Medulla oblongata (tissue), 1 donor: ENCODE measurements around the gene MISFA.
"Not testable (repeated sequence)": the region's sequence is repeated elsewhere in the genome, so short reads cannot be mapped to it uniquely, and the experiment has no call there.

ENCODE experiments used
- DNase-seq: peaks from one replicate; pipeline ENCODE4 v3.0.0-alpha.2; 2015; ENCODE audit errors: extremely low spot score

The MISFA gene

DNA sequence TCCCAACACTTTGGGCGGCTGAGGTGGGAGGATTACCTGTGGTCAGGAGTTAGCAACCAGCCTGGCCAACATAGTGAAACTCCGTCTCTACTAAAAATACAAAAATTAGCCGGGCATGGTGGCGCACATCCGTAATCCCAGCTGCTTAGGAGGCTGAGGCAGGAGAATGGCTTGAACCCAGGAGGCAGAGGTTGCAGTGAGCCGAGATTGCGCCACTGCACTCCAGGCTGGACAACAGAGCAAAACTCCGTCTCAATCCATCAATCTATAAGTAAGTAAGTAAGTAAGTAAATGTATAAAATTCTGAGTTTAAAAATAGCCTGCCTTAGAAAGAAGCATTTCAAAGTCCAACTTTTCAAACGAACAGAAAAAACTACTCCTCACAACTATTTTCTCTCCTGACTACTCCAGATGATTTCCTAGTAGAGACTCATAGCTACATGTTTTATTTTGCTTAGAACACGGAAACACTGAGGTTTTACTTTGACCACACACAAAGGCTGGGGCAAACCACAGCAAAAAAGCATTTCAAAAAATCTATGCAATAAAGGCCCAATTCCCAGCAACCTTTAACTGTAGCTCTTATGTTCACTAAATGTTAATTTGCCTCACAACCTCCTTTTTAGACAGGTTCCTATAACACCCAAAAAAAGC, 18.2 kb downstream of the MISFA start:
- DNase-seq, result no peak

DNA sequence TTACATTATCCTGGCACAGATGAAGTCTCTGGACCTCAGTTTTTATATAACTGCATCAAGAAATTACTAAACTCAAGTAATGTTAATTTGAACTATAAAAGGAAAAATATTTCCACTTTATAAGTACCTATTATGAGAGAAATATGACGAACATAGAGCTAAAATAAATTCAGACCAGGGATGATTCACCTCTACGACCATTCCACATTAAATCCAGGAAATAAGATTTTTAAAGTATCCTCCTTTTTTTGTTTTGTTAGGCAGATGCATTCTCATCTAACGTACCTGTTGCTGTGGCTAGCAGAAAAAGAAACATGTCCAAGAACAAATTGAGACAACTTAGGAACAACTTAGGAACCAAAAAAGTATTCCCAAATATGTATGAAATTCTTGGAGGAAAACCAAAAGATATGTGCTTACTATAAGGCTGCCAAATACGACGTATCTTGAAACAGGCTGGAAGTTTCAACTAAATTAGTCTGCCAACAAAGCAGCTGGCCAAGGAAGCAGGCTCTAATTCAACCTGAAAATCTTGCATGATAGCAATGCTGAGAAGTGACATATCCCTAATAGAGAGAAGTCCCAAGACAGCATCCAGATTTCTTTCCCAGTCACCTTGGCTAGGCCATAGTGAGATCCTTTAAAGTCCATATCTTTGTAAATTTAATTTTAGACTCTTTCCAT, 18.9 kb downstream of the MISFA start:
- no peak for DNase-seq

DNA sequence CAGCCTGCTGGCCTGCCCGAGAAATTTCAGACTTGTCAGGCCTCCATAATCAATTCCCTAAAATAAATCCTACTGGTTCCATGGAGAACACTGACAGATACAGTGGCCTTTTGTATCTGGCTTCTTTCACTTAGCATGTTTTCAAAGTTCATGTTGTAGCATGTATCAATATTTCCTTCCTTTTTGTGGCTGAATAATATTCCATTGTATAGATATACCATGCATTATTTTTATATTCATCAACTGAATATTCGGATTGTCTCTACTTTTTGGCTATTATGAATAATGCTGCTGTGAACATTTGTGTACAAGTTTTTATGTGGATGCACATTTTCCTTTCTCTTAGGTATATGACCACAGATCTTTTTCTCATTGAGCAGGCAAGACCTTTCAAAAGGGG, 24.1 kb downstream of the MISFA start:
- DNase-seq, result no peak

GRCh38 chr11:18624161-18624560, 24.6 kb downstream of the MISFA start:
- DNase-seq, result no peak

- DNase-seq, result no peak
Measured at GRCh38 chr11:18632841-18633240, 33.3 kb downstream of the MISFA start.

GRCh38 chr11:18633256-18634139, 33.9 kb downstream of the MISFA start:
- DNase-seq, result no peak

GRCh38 chr11:18634140-18635032, 34.8 kb downstream of the MISFA start, which contains the start of gene SPTY2D1:
Gene SPTY2D1, minus strand, starts transcription at chr11:18634342. Its CDS starts 85 bp downstream, at chr11:18634257.
- DNase-seq, result peak; percentile 100

GRCh38 chr11:18641677-18642076, 42.1 kb downstream of the MISFA start:
- DNase-seq, result no peak

DNA sequence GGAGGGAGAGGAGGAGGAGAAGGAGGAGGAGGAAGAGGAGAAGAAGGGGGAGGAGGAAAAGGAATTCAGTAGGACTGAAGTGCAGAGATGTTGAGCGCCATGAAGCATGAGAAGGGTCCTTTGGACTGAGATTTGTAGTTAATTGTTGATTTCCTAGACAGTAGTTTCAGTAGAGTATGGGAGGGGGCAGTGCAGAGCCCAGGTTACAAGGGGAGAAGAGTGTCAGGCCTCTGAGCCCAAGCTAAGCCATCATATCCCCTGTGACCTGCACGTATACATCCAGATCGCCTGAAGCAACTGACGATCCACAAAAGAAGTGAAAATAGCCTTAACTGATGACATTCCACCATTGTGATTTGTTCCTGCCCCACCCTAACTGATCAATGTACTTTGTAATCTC, 43.4 kb downstream of the MISFA start:
- DNase-seq, result not testable (repeated sequence)

GRCh38 chr11:18650353-18650752, 50.8 kb downstream of the MISFA start:
- no peak for DNase-seq

- DNase-seq, result peak; percentile 13
Measured at GRCh38 chr11:18650859-18651557, 51.4 kb downstream of the MISFA start.
